AG09319 (cell line): ENCODE measurements around the gene TMEM272.

Source experiments
- DNase-seq: peaks from one replicate; pipeline ENCODE4 v3.0.0-alpha.2; 2010; ENCODE audit warnings: low read depth; ENCODE audit errors: extremely low read depth
- CTCF ChIP-seq: IDR thresholded peaks from 2 replicates; pipeline ENCODE4 v1.5.1; 2011; ENCODE audit warnings: low read depth, mild to moderate bottlenecking, inconsistent platforms, low read length, moderate library complexity

Gene TMEM272

GRCh38 chr13:51773515-51773914 is 71.5 kb downstream of the TMEM272 start:
- TF ChIP-seq CTCF, result no peak
- no peak for DNase-seq

DNA sequence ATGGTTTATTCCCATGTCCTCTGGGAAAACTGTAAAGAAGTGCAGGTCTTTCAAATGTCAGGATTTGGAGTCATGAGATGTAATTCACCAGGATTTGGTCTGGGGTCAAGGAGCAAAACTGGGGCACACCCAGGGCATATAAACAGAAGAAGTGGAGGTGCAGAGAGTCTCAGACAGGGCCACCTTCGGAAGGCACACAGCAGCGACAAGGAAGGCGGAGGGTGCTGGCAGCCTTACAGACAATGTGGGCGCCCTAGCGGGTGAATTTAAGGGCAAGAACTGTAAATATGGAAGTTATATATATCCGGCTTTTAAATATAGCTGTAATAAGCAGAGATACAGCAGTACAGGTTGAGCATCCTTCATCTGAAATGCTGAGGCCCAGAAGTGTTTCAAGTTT is 72.2 kb downstream of the TMEM272 start:
- no peak for DNase-seq
- TF ChIP-seq CTCF, result no peak

DNA sequence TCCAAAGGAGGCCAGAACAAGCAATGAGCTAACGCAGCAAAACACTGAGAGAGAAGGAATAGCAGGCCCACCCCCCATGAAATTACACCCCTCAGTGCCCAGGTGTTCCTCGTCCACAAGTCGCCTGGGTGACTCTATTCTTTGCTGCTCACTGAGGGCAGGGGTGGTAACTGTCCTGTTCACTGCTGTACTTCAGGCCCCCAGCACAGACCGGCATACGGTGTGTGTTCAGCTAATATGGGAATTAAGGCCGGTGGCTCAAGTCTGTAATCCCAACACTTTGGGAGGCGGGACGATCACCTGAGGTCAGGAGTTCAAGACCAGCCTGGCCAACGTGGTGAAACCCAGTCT is 72.9 kb downstream of the TMEM272 start:
- DNase-seq, result no peak
- TF ChIP-seq CTCF, result no peak

- no peak for DNase-seq
- TF ChIP-seq CTCF, result no peak
Observed at GRCh38 chr13:51771418-51772104, 73.4 kb downstream of the TMEM272 start.

DNA sequence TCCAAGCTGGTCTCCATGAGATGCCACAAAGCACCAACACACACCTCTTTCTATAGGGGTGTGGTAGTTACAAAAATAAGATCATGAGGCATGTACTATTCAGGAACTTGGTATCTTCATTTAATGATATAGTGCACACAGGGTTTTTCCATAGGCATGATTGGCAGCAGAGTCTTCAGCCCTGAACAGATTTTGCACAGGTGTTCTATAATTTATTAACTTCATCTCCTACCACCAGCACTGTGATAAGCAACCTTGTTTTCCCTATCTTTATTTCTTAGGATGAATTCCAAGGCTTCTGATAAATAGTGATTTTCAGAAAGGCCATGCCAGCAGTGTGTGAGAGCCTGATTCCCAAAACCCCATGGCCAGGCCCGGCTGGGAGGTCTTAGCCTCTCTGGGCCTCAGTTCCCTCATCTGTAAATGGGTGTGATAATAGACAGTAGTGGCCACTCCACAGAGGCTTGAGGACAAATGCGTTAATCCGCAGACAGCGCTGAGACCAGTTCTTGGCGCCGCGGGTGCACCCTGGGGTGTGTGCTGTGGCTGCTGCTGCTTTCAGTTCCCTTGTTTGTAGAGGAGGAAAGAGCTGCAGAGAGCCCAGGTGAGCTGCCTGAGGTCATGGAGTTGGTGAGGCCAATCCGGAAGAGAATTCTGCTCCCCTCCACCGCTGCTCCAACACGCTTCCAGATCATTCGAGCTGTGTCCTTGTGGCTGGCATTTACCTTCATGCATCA is 74.1 kb downstream of the TMEM272 start:
- no peak for TF ChIP-seq CTCF
- DNase-seq, result no peak

- TF ChIP-seq CTCF, result no peak
- no peak for DNase-seq
Observed at GRCh38 chr13:51770160-51770559, 74.8 kb downstream of the TMEM272 start.

- TF ChIP-seq CTCF, result no peak
- DNase-seq, result no peak
Observed at GRCh38 chr13:51769455-51770127, 75.4 kb downstream of the TMEM272 start.
